Activated CD8-positive, alpha-beta memory T cell treated with anti-CD3 and anti-CD28 coated beads for 1 hour (primary cell): ENCODE results near the gene EAF2.

Experiments
- DNase-seq, 2 donors: peaks; one replicate each; pipeline ENCODE4 v3.0.0-alpha.2; 2020; ENCODE audit warnings: low read depth in 1 of 2; ENCODE audit errors: extremely low read depth in 1 of 2

EAF2 gene

DNA sequence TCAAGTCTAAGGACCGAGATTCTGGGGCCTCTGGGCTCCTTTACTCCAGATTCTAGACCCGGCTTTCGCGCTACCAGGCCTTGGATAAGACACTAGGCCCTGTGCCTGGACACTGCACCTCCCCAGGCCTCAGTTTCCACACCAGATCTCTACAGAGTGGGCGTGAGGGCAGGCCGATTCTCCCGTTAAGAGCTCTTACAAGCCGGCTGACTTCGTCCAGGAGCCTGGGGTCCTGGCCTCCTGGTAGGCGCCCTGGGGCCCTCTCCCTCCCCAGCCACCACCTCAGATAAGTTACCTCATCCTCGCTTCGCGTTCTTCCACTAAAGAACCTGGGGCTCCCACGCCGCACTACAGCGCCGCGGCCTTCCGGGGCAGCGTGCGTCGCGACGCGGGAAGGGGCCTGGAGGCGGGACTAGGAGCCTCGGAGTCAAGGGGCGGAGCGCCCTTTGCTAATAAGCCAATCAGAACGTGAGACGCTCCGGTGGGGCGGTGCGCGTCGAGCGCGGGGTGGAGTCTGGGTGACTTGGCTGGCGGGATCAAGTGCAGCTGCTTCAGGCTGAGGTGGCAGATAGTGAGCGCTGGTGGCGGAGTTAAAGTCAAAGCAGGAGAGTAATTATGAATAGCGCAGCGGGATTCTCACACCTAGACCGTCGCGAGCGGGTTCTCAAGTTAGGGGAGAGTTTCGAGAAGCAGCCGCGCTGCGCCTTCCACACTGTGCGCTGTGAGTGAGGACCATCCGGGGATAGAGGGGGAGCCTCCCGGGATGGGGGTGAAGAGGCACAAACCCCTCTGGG lies at the start of gene EAF2, which contains the start of gene IQCB1:
Gene EAF2 (plus strand): TSS at position 539 of the 794 bp plus-strand sequence. CDS start 77 bp downstream, at position 616.
Gene IQCB1 (minus strand): TSS at position 390 of the 794 bp plus-strand sequence. CDS start 6,100 bp downstream, outside the sequence.
- DNase-seq, result peak; percentile 85 to 88

DNA sequence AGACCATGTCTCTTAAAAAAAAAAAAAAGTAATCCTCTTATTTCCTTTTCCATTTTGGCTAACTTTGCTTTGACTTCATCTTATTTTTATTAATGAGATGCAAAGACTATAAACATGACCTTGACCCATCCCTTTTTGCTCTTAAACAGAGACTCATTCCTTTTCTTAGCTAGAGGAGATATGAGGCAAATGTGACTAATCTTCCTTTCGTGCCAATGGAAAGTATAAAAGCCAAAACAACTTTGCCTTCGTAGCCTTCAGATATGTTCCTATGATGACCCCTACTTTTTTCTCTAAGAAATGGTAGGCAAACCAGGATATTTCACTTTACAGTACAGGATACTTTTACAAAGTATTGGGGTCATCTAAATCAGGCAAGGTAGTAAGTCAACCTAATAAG lies 48.5 kb upstream of the EAF2 start:
- no peak for DNase-seq

DNA sequence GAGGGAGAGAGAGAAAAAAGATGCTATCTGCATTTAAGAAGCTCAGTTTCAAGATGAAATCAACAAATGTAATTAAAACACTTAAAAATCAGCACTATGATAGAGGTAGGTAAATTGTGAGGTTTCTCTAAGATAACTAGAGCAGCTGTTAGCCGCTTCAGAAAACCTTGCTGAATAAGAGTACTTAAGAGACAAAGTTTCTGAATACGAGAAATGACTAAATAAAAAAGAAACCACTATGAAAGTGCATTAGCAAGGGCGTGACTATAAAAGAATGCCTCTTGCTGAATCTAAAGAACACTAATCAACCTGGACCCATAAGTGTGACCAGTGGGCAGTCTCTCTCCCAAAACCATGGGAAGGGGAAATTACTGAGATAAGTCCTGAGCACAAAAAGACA lies 41.9 kb upstream of the EAF2 start:
- no peak for DNase-seq

GRCh38 chr3:121794264-121794983 lies 40.6 kb upstream of the EAF2 start:
- no peak for DNase-seq

GRCh38 chr3:121796970-121797369 lies 38.0 kb upstream of the EAF2 start:
- DNase-seq, result no peak

DNA sequence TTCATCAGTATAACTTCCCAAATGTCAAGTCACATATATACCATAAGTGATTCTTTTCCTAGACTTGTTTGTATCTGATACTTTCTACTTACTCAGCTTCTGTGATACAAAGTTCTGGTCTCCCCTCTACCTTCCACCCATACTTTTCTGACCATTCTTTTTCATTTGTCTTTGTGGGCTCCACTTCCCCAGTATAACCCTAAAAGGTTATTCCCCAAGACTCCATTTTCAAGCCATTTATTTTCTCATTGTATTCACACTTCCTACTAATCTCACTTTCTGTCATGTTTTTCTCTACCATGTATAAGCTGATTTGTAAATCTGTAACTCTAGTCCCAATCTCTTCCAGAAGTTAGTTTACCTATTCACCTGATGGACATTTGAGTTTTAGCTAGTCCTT lies 34.1 kb upstream of the EAF2 start:
- DNase-seq, result no peak

DNA sequence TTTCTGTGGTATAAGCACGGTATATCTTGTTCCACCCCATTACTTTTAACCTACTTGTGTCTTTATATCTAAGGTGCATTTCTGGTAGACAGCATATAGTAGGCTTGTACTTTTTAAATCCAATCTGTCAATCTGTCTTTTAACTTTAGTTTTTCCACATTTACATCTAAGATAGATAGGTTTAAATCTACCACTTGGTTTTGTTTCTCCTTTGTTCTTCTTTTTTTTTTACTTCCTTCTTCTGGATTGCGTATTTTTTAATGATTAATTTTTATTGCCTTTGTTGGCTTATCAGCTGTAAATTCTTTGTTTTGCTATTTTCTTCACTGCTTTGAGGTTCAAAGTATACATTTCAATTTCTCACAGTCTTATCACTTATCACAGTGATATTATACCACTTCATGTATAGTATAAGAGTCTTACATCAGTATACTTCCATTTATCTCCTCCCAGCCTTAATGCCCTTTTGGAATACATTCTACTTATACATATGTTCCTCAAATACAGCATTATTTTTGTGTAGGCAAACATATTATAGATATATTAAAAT lies 31.2 kb upstream of the EAF2 start:
- DNase-seq, result no peak

DNA sequence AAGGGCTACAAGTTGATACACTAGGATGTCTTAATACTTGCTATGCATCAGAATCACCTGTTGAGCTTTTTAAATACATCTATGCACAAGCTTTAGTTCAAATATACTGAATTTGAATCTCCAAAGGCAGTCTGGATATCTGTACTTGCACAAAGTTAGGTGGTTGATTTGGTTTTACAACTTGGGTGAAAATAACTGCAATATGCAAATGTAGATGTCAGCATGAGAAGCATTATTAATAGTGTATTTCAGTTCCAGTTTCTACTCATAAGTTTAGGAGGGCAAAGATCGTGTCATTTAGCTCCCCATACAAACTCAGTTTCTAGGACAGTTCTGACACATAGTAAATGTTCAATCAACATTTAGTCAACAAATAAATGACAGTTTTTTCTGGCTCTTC lies 25.8 kb upstream of the EAF2 start:
- DNase-seq, result no peak

GRCh38 chr3:121817753-121818152 lies 17.3 kb upstream of the EAF2 start:
- DNase-seq, result no peak

- no peak for DNase-seq
Measured at GRCh38 chr3:121818578-121818977, 16.4 kb upstream of the EAF2 start.

- no peak for DNase-seq
Measured at GRCh38 chr3:121819236-121819635, 15.8 kb upstream of the EAF2 start.

DNA sequence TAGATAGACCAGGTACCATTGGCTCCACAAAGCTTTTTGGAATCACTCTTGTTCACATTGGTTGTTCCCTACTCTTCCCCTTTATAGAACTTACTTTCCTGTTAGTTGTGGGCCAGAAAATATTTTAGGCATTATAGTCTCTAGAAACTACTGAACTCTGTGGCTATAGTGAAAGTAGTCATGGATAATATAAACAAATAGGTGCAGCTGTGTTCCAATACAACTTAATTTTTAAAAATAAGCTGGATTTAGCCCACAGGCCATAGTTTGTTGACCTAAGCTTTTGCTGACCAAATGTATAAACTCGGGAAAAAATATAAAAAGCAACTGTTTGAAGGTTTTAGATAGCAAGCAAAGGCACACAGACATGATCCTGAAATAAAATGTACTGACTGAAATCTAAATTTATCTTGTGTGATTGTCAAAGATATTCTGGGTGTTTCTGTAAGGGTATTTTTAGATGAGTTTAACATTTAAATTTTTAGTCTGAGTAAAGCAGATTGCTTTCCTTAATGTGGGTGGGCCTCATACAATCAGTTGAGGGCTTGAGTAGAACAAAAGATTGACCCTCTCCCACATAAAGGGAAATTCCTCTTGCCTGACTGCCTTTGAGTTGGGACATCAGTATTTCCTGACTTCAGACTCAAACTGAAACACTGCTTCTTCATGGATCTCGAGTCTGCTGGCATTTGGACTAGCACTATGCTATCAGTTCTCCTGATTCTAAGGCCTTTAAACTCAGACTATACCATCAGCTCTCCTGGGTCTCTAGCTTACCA lies 13.4 kb upstream of the EAF2 start:
- DNase-seq, result no peak

DNA sequence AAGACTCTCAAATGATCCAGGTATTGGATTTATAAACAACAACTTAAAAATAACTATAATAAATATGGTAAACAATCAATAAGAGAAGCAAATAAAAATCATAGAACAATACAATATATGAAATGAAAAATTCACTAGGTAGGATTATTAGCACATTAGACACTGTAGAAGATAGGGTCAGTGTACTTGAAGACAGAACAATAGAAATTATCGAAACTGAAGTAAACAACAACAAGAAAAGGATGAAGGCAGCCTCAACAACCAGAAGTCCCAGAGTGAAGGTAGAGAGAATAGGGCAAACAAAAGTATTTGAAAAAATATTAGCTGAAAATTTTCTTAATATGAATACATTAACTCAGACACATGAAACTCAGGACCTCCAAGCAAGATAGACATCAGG lies 12.0 kb upstream of the EAF2 start:
- no peak for DNase-seq

- no peak for DNase-seq
Measured at GRCh38 chr3:121834157-121834670, 795 bp upstream of the EAF2 start.

GRCh38 chr3:121835465-121835801 lies 424 bp downstream of the EAF2 start:
- DNase-seq, result no peak

DNA sequence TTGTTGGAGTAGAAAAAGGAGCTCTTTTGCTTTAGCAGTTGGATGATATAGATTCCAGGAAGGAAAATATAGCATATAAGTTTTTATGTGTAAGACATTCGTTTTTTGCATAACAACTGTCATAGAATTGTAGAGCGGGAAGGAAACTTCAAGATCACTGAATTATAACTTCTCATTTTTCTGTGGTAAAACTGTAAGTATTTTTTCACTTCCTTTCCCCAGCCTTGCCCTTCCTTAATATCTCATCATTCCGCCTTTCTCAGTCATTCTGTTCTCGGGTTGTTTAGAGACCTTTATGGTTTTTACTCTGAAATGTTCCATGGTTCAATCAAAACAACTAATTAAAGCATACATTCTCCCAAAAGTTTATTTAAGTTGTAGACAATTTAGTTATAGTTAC lies 1.1 kb downstream of the EAF2 start:
- no peak for DNase-seq

DNA sequence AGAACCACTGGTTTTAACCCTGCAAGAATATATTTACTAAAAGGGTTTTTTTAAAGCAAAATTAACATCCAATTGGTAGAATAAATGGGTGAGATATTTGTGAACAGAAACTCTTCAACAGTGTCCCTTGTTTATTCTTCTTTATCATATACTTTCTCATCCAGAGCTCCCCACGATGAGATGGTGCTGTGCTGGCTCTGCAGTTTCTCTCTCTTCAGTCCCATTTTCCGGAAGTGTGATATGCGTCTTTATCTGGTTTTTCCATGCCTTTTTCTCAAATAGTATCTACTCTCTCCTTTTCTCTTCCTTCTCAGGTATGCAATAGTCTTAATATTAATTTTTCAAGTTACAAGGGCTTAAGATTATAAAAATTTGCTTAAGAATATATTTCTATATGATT lies 1.5 kb downstream of the EAF2 start:
- DNase-seq, result no peak

- DNase-seq, result no peak
Measured at GRCh38 chr3:121839962-121840361, 5.0 kb downstream of the EAF2 start.

DNA sequence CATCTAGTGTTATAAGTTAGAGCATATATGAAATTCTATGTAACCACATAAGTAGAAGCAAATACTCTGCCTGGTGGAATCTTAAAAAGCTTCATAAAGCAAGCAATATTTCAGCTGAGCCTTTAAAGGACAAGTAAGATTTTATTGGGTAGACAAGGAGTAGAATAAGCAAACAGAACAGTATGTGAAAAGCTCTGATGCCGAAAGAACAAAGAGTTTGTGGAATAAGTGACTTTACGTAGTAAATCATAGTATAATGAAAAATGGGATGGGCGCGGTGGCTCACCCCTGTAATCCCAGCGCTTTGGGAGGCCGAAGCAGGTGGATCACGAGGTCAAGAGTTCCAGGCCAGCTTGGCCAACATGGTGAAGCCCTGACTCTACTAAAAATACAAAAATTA lies 9.9 kb downstream of the EAF2 start:
- no peak for DNase-seq

DNA sequence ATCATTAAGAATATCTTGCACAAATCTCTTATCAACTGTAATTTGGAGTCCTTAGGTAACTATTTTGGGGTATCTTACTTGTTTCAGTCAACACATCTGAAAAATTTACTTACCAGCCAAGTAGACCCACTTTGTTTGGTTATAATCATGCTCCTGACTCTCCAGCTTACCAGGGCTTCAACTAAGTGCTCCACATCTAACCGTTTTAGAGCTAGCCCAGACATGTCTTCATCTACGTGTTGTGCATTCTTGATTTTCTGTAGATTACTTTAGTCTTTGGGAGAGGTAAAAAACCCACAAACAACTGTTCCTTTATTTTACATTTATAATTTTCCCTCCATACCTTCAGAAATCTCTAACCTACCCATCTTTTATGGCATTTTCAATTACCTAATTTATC lies 17.2 kb downstream of the EAF2 start:
- no peak for DNase-seq

DNA sequence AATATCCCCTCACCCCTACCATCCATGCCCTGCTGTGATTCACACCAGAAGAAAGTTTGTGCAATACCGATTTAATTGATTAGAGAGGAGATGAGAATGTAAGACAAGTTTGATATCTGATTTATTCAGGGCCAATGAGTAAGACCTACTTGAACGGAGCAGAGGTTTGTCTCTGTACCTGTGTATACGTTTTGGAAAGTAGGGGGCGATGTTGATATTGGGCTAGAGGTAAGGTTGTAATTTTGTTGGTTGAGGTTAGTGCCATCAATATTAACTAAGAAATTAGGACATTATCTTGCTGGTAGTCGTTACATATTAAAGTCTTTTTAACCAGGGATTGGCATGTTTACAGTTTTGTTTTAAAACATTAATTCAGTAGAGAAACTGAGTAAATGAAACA lies 20.5 kb downstream of the EAF2 start:
- no peak for DNase-seq
